Measurements from ENCODE around the gene OCA2. TPM values are rescaled to one million over a fixed set of nuclear protein-coding genes. Genes with fewer than 3 reads are reported as not detected.

Gene OCA2
- total and polyA plus RNA-seq, 7 donors, result 0.36 to 0.41 TPM; not detected in 5

DNA sequence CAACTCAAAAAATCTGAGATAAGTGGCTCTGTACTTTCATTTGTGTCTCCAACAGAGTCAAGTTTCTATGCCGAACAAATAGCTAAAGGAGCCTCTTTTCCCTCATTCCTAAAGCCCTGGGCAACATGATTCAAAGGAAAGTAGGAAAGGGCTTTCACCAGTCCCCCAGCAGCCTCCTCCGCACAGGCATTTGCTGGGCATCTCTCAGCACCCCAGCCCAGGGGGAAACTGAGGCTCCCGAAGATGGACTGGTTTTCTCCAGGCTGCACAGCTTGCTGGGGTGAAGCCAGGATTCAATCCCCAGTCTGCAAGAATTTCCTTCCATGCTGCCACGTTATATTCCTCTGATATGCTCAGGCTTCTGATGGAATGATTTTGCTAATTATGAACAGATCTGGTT, 163.8 kb downstream of the OCA2 start:
- 84 to 90% methylated on average over 4 of the region's 4 CpGs for WGBS, 2 donors
- intact Hi-C loops (cut with DNase I), result no loop called here
- H3K36me3 ChIP-seq, result no peaks in the 10 kb centered on the region
- no peak overlapping the region for H3K4me3 ChIP-seq
- no peak for TF ChIP-seq POLR2A (IDR thresholded peaks at IDR 0.05)
- TF ChIP-seq, protein P1, sequence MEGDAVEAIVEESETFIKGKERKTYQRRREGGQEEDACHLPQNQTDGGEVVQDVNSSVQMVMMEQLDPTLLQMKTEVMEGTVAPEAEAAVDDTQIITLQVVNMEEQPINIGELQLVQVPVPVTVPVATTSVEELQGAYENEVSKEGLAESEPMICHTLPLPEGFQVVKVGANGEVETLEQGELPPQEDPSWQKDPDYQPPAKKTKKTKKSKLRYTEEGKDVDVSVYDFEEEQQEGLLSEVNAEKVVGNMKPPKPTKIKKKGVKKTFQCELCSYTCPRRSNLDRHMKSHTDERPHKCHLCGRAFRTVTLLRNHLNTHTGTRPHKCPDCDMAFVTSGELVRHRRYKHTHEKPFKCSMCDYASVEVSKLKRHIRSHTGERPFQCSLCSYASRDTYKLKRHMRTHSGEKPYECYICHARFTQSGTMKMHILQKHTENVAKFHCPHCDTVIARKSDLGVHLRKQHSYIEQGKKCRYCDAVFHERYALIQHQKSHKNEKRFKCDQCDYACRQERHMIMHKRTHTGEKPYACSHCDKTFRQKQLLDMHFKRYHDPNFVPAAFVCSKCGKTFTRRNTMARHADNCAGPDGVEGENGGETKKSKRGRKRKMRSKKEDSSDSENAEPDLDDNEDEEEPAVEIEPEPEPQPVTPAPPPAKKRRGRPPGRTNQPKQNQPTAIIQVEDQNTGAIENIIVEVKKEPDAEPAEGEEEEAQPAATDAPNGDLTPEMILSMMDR (IDR thresholded peaks at IDR 0.05), result no peak
- TF ChIP-seq POLR2AphosphoS5 (IDR thresholded peaks at IDR 0.05), result no peak
- TF ChIP-seq EP300 (IDR thresholded peaks at IDR 0.05), result no peak
- no peaks in the 10 kb centered on the region for H3K4me1 ChIP-seq
- no peak overlapping the region for H3K27ac ChIP-seq
- H3K27me3 ChIP-seq, result no peaks in the 10 kb centered on the region
- peaks cover 0 to 11% (median under 1%) of the 10 kb centered on the region in 4 donors for H3K9me3 ChIP-seq
- no peak for DNase-seq

DNA sequence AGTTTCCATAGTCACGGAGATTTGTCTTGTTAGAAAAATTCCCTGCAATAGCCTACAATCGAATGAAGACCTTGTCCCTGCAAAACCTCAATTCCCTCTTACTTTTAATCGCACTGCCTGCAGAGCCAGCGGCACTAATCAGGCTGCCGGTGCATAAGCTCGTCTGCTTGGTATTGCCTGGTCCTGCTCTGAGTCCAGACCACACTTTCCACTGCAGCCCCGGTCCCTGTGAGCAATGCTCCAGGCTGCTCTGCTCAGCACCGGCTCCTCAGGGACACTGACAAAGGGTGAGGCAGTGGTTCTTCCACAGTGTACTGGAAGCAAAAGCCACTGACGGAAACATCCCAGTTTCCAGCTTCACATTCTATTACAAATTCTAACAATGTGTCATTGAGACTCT, 164.3 kb downstream of the OCA2 start:
- Histone ChIP-seq H3K4me3 (no peak overlapping the region), H3K9me3 (peaks cover 0 to 11% (median under 1%) of the 10 kb centered on the region in 4 donors), H3K36me3 (no peaks in the 10 kb centered on the region), H3K27ac (no peak overlapping the region), H3K4me1 (no peaks in the 10 kb centered on the region), H3K27me3 (no peaks in the 10 kb centered on the region)
- 81 to 83% methylated on average over 9 of the region's 9 CpGs for WGBS, 2 donors
- DNase-seq, result no peak
- TF ChIP-seq POLR2AphosphoS5 (IDR thresholded peaks at IDR 0.05), result no peak
- no peak for TF ChIP-seq EP300 (IDR thresholded peaks at IDR 0.05)
- no peak for TF ChIP-seq POLR2A (IDR thresholded peaks at IDR 0.05)
- TF ChIP-seq, protein P1 (IDR thresholded peaks at IDR 0.05), result no peak
- intact Hi-C loops (cut with DNase I), result no loop called here

DNA sequence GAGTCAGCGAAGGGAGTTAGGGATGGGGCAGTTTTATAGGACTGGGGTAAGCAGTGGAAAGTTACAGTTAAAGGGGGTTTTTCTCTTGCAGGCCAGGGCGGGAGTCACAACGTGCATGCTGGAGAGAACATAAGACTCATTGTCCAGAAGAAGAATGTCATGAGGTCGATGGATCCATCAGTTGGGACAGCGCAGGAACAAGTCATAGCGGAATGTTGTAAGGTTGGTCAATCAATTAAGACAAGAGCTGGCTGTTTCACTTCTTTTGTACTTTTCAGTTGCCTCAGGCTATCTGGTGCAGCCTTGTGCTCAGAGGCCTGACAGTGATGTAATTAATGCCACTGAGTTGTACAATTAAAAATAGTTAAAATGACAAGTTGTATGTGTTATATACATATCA, 165.6 kb downstream of the OCA2 start:
- Histone ChIP-seq H3K4me3 (no peak overlapping the region), H3K4me1 (no peaks in the 10 kb centered on the region), H3K9me3 (peaks cover 0 to 12% (median under 1%) of the 10 kb centered on the region in 4 donors), H3K36me3 (no peaks in the 10 kb centered on the region), H3K27ac (no peak overlapping the region), H3K27me3 (no peaks in the 10 kb centered on the region)
- DNase-seq, result no peak
- 93 to 94% methylated on average over 6 of the region's 6 CpGs for WGBS, 2 donors
- intact Hi-C loops (cut with DNase I), result no loop called here
- TF ChIP-seq, protein P1 (IDR thresholded peaks at IDR 0.05), result no peak
- TF ChIP-seq EP300 (IDR thresholded peaks at IDR 0.05), result no peak
- TF ChIP-seq POLR2AphosphoS5 (IDR thresholded peaks at IDR 0.05), result no peak
- TF ChIP-seq POLR2A (IDR thresholded peaks at IDR 0.05), result no peak

DNA sequence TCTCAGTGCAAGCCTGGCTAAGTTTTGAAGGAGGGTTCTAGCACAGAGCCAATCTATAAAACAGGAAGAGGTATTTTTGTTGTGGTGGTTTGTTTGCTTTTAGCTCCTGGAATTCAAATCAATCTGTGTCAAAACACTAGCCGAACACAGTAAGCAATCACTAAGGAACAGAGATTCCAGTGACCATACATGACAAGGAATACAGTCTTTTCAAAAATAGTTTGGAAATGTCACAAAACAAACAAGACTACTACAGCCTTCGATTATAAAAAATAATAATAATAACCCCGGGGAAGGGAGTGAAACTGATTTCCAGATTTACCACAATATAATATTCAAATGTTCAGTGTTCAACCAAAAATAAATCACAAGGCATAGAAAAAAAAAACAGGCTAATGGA, 166.5 kb downstream of the OCA2 start:
- no peaks in the 10 kb centered on the region for H3K4me1 ChIP-seq
- no peaks in the 10 kb centered on the region for H3K36me3 ChIP-seq
- DNase-seq, result no peak
- TF ChIP-seq POLR2AphosphoS5 (IDR thresholded peaks at IDR 0.05) (no peak), POLR2A (IDR thresholded peaks at IDR 0.05) (no peak), EP300 (IDR thresholded peaks at IDR 0.05) (no peak)
- TF ChIP-seq, protein P1 (IDR thresholded peaks at IDR 0.05), result no peak
- WGBS, 2 donors, result 93 to 96% methylated on average over 3 of the region's 3 CpGs
- no peaks in the 10 kb centered on the region for H3K27me3 ChIP-seq
- no peak overlapping the region for H3K4me3 ChIP-seq
- intact Hi-C loops (cut with DNase I), result no loop called here
- no peak overlapping the region for H3K27ac ChIP-seq
- H3K9me3 ChIP-seq, result peaks cover 0 to 14% (median under 1%) of the 10 kb centered on the region in 4 donors

DNA sequence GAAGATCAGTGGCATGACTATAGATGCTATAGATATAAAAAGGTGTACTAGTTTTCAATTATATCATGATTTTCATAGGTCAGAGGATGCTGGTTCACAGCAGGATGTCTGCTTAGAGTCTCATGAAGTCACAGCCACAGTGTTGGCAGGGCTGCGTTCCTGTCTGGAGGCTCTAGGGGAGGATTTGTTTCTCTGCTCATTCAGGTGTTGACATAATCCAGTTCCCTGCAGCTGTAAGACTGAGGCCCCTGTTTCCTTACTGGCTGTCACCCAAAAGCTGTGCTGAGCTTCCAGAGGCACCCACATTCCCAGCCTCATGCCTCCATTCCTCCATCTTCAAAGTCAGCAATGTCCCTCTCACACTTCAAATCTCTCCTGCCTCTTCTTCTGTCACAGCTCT, 170.7 kb downstream of the OCA2 start:
- no peak overlapping the region for H3K4me3 ChIP-seq
- WGBS, 2 donors, result 65 to 74% methylated on average over 1 of the region's 1 CpG
- H3K4me1 ChIP-seq, result no peaks in the 10 kb centered on the region
- no peak overlapping the region for H3K27ac ChIP-seq
- intact Hi-C loops (cut with DNase I), result no loop called here
- TF ChIP-seq POLR2A (IDR thresholded peaks at IDR 0.05) (no peak), POLR2AphosphoS5 (IDR thresholded peaks at IDR 0.05) (no peak), EP300 (IDR thresholded peaks at IDR 0.05) (no peak)
- TF ChIP-seq, protein P1 (IDR thresholded peaks at IDR 0.05), result no peak
- no peaks in the 10 kb centered on the region for H3K36me3 ChIP-seq
- no peaks in the 10 kb centered on the region for H3K27me3 ChIP-seq
- peaks cover 0 to 14% (median under 1%) of the 10 kb centered on the region in 4 donors for H3K9me3 ChIP-seq
- no peak for DNase-seq
